Uterus (tissue), 2 donors: Measurements from ENCODE around the gene SERPINA6.

Source experiments
- POLR2A ChIP-seq, 2 donors: fragments of 450-650 bp; IDR thresholded peaks; one replicate each; pipeline ENCODE4 v1.6.1; 2016; ENCODE audit warnings: antibody characterized with exemption in 2 of 2, mild to moderate bottlenecking in 1 of 2, moderate library complexity in 1 of 2
- TF ChIP-seq, protein P1 (sequence below), 4 experiments: fragments of 200-600 bp in 2 of 4; fragments of 450-650 bp in 2 of 4; sonication (generic) in 2 of 4; IDR thresholded peaks; one replicate each; pipeline ENCODE4 v1.5.1; 2016 to 2019; ENCODE audit warnings: antibody characterized with exemption in 4 of 4, mild to moderate bottlenecking in 2 of 4, moderate library complexity in 1 of 4

DNA sequence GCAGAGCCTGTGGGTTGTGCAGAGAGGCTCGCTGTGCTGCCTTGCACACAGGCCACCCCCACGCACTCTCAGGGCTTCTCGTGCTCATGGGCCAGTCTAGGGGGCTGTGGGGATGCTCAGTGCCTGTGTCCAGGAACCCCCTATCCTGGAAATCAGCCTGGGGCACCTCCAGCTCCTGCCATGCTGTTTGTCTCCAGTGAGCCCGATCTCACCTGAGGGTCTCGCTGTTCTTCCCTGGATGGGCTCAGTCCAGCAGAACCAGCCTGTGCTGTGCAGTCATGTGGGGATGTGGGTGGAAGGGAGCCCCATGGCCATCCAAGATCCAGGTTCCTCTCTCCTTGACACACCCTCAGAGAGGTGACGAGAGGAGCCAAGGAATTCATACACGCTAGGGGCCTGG, 38.5 kb upstream of the SERPINA6 start:
- TF ChIP-seq, protein P1, sequence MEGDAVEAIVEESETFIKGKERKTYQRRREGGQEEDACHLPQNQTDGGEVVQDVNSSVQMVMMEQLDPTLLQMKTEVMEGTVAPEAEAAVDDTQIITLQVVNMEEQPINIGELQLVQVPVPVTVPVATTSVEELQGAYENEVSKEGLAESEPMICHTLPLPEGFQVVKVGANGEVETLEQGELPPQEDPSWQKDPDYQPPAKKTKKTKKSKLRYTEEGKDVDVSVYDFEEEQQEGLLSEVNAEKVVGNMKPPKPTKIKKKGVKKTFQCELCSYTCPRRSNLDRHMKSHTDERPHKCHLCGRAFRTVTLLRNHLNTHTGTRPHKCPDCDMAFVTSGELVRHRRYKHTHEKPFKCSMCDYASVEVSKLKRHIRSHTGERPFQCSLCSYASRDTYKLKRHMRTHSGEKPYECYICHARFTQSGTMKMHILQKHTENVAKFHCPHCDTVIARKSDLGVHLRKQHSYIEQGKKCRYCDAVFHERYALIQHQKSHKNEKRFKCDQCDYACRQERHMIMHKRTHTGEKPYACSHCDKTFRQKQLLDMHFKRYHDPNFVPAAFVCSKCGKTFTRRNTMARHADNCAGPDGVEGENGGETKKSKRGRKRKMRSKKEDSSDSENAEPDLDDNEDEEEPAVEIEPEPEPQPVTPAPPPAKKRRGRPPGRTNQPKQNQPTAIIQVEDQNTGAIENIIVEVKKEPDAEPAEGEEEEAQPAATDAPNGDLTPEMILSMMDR (IDR thresholded peaks at IDR 0.05) = no peak
- TF ChIP-seq POLR2A (IDR thresholded peaks at IDR 0.05) = no peak
